Fibroblast of villous mesenchyme (primary cell): ENCODE measurements around the gene NUDT22. TPM values are rescaled to one million over a fixed set of nuclear protein-coding genes. Genes with fewer than 3 reads are reported as not detected.

Experiments
- DNase-seq: peaks from one replicate; pipeline ENCODE4 v3.0.0-alpha.2; 2010; ENCODE audit warnings: low read depth
- H3K4me3 ChIP-seq: 2 replicates; pipeline ENCODE4 v1.5.1; 2011; ENCODE audit warnings: low read depth, mild to moderate bottlenecking, low read length
- CTCF ChIP-seq: IDR thresholded peaks from 2 replicates; pipeline ENCODE4 v1.5.1; 2012; ENCODE audit warnings: low read depth, mild to moderate bottlenecking, low read length; ENCODE audit not compliant: insufficient read depth
- total RNA-seq: library from RNA; depleted of rRNA; stranded (reverse); fragments of >200 nt; gene quantifications from 2 replicates; pipeline ENCODE4 v1.2.3, GENCODE V29; 2012

The NUDT22 gene
- total RNA-seq, 1 donor: 43.6 TPM

- no peak for DNase-seq
- H3K4me3 ChIP-seq: no peak overlapping the region
Observed at GRCh38 chr11:64220798-64221197, 5.3 kb upstream of the NUDT22 start.

GRCh38 chr11:64222651-64223000 is 3.4 kb upstream of the NUDT22 start:
- no peak for DNase-seq
- no peak overlapping the region for H3K4me3 ChIP-seq
- TF ChIP-seq CTCF: no peak

More at GRCh38 chr11:64220798-64221197, 5.3 kb upstream of the NUDT22 start:
- TF ChIP-seq CTCF: no peak

- TF ChIP-seq CTCF: no peak
- H3K4me3 ChIP-seq: no peak overlapping the region
- no peak for DNase-seq
Observed at GRCh38 chr11:64223001-64223651, 2.9 kb upstream of the NUDT22 start.

- H3K4me3 ChIP-seq: no peak overlapping the region
- DNase-seq: no peak
- TF ChIP-seq CTCF: no peak
Observed at GRCh38 chr11:64224151-64224890, 1.8 kb upstream of the NUDT22 start.

GRCh38 chr11:64224891-64225607 is 1.0 kb upstream of the NUDT22 start:
- DNase-seq: no peak
- peak overlapping the region; percentile 90 for H3K4me3 ChIP-seq
- no peak for TF ChIP-seq CTCF

- TF ChIP-seq CTCF: no peak
- peak overlapping the region; percentile 90 for H3K4me3 ChIP-seq
- no peak for DNase-seq
Observed at GRCh38 chr11:64226507-64227051, 505 bp downstream of the NUDT22 start.
